NCI-H82 treated with DMSO at 0.1 percent for 48 hours (cell line): ENCODE measurements around the gene ISYNA1.

Experiments
- DNase-seq: peaks from one replicate; lab custom pipeline; 2025; ENCODE audit not compliant: unreplicated experiment; lab: John Stamatoyannopoulos, UW

The ISYNA1 gene

GRCh38 chr19:18437491-18438330 lies at the start of gene ISYNA1:
Gene ISYNA1 (minus strand): TSS chr19:18438133. CDS start chr19:18437979, 154 bp downstream.
- peak; percentile 19 for DNase-seq

- no peak for DNase-seq
These were observed 48.8 kb upstream of the ISYNA1 start for GRCh38 chr19:18486746-18487145.

DNA sequence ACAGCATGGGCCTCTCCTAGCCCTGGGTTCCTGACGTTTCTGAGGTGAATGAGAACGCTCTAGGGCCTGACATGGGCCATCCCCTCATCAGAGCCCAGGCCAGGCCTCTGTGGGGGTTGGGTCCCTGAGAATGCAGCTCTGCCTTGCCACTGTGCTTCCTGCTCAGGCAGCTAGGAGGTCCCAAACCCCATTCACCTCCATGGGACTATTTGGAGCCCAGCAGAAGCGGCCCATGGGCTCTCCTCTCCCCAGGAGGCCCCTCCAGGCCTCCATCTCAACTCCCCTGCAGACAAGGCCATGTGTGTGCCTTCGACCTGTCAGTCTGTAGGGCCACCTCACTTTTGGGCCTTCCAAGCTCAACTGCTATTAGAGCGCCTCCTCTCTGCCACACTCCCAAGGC lies 47.1 kb upstream of the ISYNA1 start:
- no peak for DNase-seq

DNA sequence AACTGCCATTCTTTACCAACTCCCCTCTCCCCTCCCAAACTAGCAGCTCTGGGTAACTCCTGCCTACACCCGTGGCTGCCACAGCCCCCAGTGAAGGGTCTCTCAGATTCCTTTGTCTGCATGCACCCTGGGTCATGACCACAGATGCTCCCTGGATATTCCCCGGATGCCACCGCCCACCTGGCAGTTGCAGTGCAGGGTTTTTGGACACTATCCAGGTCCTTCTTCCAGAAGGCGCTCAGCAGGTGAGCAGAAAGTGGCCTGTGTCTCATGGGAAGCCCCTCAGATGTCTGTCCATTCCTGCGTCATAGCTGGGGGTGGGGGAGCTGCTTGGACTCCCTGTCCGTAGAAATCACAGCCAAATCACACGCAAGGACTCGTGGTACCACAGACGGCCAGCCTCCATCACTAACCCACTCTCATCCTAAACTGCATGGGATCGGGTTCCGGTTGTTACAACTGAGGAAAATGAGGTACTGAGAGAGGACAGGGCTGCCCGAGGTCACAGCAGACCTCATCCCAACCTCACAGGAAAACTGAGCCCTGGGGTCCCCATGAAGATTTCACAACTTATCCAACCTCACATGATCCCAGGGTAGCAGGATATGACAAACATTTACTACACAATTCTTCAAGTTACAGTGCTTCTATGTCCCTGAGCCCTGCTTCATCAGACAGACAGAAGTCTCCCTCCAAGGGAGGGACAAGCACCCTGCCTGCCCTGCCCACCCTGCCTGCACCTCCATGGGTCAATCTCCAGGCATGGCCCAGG lies 45.4 kb upstream of the ISYNA1 start:
- no peak for DNase-seq

GRCh38 chr19:18481505-18482222 lies 43.7 kb upstream of the ISYNA1 start:
- DNase-seq: no peak

GRCh38 chr19:18480006-18480691 lies 42.2 kb upstream of the ISYNA1 start:
- DNase-seq: peak; percentile 29

- DNase-seq: no peak
These were observed 40.8 kb upstream of the ISYNA1 start for GRCh38 chr19:18478545-18479311.

- DNase-seq: no peak
These were observed 40.0 kb upstream of the ISYNA1 start for GRCh38 chr19:18477974-18478373.

- no peak for DNase-seq
These were observed 39.3 kb upstream of the ISYNA1 start for GRCh38 chr19:18477042-18477779.

GRCh38 chr19:18476507-18477041 lies 38.6 kb upstream of the ISYNA1 start:
- no peak for DNase-seq

DNA sequence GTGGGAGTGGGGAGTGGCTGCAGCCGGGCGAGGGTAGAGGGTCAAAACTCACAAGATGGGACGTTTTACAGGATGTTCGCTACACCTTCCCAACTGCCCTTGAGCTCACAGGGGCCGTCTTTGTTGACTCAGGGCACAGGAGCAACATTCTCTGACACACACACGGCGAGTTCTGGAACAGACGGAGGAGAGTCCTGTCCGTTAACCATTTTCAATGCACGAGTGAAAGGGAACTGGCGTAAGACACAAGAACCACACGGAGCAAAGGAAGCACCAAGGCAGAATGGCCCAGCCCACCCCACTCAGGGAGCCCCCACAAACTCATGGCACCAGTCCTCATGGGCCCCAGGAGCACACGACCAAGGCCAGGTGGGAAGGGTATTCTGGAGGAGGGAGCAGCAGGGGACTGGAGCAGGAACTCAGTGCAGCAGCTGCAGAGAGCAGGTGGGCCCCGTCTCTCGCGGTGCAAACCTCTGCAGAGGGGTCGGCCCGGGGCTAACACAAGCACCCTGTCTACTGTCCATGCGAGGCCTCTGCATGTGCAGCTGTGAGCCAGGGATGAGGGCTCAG lies 37.9 kb upstream of the ISYNA1 start:
- DNase-seq: no peak

DNA sequence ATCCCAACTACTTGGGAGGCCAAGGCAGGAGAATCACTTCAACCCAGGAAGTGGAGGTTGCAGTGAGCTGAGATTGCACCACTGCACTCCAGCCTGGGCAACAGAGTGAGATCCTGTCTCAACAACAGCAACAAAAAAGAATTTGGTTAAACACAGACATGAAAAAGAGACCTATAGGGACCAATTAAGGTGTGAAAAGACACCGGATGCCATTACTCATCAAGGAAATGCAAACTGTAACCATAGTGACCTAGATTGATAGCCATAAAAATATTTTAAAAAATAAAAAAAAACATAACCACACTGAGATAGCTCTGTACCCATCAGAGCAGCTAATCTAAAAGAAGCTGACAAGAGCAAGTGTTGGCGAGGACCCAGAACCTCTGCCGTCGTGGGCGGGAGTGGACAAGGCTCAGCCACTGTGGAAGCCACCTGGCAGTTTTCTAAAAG lies 37.1 kb upstream of the ISYNA1 start:
- DNase-seq: no peak

GRCh38 chr19:18474366-18474887 lies 36.5 kb upstream of the ISYNA1 start:
- DNase-seq: no peak

GRCh38 chr19:18473706-18474087 lies 35.8 kb upstream of the ISYNA1 start:
- no peak for DNase-seq

- no peak for DNase-seq
These were observed 35.2 kb upstream of the ISYNA1 start for GRCh38 chr19:18473003-18473705.

- DNase-seq: no peak
These were observed 32.9 kb upstream of the ISYNA1 start for GRCh38 chr19:18470787-18471186.

DNA sequence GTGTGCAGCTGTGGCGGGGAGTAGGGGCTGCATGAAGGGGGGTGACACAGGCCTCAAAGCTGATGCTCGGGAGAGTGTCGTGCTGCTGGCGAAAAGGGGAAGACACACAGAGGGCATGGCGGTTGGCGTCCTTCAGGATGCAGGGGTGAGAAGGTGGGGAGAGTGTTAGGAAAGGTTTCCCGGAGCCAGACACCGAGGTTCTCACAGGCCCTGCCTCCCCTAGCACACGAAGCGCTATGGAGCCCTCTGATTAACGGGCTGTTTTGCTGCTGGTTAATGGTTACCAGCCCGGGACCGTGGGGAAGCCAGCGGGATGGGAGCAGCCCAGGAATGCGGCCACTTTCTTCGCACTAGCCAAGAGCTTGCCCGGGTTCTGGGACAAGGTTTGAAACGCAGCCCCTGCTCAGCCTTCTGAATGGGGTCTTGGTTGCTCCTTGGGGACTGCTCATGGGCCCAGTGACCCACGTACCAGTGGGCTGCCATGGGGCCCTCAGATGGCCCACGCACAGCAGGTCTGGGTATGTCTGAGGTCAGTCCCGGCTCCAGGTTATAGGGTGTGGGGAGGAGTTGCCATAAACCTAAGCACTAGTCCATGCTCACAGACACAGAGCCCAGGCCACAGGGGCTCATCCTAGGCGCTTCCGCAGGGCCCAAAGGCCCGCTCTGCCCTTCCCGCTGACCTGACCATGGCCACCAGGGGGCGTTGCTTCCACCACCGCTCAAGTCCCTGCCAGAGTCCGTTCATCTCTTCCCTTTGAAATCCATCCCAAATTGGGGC lies 31.3 kb upstream of the ISYNA1 start:
- peak; percentile 59 for DNase-seq
